ENCODE data around the gene SDE2.

DNA sequence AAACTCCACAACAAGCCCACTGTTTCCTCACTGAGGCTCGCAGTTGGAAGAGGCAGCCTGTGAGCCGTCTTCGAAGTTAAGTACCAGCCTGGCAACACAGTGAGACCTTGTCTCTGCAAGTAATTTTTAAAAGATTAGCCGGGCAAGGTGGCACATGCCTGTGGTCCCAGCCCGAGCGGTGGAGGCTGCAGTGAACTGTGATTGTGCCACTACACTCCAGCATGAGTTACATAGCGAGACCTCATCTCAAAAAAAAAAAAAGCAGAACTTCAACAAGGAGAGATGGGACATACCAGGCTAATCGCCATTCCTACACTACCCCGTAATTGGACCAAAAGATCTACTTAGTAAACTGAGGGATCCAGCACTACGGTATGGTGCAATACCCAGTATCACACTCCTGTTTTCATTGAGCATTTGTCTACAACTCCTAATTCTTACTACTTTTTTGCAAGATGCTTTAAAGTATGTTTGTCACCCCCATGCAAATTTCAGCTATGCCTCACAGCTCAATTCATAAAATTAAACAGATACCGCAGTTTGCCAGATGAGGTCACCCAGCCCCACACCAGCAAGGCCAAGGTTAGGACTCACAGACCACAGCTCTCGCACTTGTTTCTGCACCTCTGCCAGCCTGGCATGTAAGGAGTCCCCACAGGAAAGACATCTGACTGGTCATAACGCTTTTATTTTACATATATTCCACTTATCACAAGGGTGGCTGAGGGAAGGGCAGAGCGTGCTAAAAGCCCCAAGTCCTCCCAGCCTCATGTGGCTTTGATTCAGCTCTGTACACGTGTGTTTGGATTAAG lies 21.0 kb downstream of the SDE2 start:
- TF ChIP-seq, protein P1, sequence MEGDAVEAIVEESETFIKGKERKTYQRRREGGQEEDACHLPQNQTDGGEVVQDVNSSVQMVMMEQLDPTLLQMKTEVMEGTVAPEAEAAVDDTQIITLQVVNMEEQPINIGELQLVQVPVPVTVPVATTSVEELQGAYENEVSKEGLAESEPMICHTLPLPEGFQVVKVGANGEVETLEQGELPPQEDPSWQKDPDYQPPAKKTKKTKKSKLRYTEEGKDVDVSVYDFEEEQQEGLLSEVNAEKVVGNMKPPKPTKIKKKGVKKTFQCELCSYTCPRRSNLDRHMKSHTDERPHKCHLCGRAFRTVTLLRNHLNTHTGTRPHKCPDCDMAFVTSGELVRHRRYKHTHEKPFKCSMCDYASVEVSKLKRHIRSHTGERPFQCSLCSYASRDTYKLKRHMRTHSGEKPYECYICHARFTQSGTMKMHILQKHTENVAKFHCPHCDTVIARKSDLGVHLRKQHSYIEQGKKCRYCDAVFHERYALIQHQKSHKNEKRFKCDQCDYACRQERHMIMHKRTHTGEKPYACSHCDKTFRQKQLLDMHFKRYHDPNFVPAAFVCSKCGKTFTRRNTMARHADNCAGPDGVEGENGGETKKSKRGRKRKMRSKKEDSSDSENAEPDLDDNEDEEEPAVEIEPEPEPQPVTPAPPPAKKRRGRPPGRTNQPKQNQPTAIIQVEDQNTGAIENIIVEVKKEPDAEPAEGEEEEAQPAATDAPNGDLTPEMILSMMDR (IDR thresholded peaks at IDR 0.05): no peak
- TF ChIP-seq POLR2A (IDR thresholded peaks at IDR 0.05) (no peak), EP300 (IDR thresholded peaks at IDR 0.05) (no peak)
